ENCODE data around the gene SEC14L1.
A peak's percentile ranks its signal among the peaks of the same experiment; 100 is the strongest.
"Not testable (repeated sequence)": the region's sequence is repeated elsewhere in the genome, so short reads cannot be mapped to it uniquely, and the experiment has no call there.

The SEC14L1 gene

DNA sequence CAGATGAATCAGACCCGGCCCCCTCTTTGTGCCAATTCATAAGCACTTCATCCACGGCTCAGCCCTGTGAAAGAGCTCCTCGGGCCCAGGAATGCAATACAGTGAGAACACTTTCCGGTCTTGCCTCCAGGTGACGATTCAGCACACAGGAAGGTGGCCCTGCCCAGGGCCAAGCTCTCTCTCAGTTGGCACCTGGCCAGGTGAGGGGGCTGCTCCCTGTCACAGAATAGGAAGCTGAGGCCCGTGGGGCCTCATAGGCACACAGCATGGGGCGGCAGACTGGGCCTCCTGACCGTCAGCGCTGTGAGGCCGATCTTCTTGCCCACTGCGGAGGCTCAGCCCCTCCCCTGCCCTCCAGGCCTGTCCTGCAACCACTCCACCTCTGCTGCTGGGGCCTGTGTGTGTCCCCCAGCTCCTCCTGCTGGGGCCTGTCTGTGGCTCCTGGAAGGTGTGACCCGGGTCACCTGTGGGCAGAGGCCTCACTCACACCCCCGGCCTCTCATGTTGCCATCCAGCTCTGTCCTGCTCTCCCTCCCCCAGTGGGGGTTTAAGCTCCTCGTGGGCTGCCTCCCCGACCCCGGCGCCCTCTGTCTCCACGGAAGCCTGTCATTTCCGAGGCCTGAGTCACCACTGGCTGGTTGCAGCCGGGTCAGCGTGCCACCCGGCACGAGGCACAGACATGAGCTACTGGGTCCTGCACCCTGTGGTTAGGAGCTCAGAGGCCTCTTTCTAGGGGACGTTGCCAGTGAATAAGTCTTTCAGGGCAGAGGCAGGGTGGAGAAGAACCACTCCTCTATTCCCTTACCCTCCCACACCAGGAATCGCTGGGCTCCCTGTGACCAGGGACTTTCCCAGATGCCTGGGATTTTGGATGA is 114.4 kb downstream of the SEC14L1 start:
- in situ Hi-C loops (cut with HindIII; ENCODE audit: low pct_ligation_motif_present, low sequenced_read_pairs), result no loop called here
- Histone ChIP-seq H3K4me3 (ENCODE audit: low read depth, low read length) (no peak overlapping the region), H3K27ac (peak overlapping the region; percentile 21), H3K27me3 (replicated peaks) (no peaks in the 10 kb centered on the region), H3K36me3 (replicated peaks) (no peaks in the 10 kb centered on the region)
- peak; percentile 77 for DNase-seq
- TF ChIP-seq, protein P1, sequence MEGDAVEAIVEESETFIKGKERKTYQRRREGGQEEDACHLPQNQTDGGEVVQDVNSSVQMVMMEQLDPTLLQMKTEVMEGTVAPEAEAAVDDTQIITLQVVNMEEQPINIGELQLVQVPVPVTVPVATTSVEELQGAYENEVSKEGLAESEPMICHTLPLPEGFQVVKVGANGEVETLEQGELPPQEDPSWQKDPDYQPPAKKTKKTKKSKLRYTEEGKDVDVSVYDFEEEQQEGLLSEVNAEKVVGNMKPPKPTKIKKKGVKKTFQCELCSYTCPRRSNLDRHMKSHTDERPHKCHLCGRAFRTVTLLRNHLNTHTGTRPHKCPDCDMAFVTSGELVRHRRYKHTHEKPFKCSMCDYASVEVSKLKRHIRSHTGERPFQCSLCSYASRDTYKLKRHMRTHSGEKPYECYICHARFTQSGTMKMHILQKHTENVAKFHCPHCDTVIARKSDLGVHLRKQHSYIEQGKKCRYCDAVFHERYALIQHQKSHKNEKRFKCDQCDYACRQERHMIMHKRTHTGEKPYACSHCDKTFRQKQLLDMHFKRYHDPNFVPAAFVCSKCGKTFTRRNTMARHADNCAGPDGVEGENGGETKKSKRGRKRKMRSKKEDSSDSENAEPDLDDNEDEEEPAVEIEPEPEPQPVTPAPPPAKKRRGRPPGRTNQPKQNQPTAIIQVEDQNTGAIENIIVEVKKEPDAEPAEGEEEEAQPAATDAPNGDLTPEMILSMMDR (IDR thresholded peaks at IDR 0.05; ENCODE audit: low read depth, low read length, missing control alignments), result peak; percentile 13

DNA sequence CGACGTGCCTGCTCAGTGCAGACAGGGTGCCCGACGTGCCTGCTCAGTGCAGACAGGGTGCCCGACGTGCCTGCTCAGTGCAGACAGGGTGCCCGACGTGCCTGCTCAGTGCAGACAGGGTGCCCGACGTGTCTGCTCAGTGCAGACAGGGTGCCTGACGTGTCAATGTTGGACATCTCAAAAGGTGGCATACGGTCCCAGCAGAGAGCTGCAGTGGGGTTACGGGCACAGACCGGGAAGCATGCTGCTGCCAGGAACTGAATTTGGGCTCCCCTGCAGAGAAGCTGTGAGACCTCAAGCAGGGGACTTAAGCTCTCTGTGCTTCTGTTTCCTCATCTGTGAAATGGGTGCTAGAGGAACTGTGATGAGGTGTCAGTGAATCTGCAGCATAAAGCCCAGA is 115.2 kb downstream of the SEC14L1 start:
- H3K4me3 ChIP-seq (ENCODE audit: low read depth, low read length); in situ Hi-C loops (cut with HindIII; ENCODE audit: low pct_ligation_motif_present, low sequenced_read_pairs); DNase-seq; H3K27ac ChIP-seq; H3K27me3 ChIP-seq (replicated peaks); H3K36me3 ChIP-seq (replicated peaks): not testable (repeated sequence)

GRCh38 chr17:77256710-77257109 is 115.9 kb downstream of the SEC14L1 start:
- TF ChIP-seq, protein P1 (IDR thresholded peaks at IDR 0.05; ENCODE audit: low read depth, low read length, missing control alignments), result no peak
- Histone ChIP-seq H3K4me3 (ENCODE audit: low read depth, low read length) (no peak overlapping the region), H3K27me3 (replicated peaks) (no peaks in the 10 kb centered on the region), H3K27ac (no peak overlapping the region), H3K36me3 (replicated peaks) (no peaks in the 10 kb centered on the region)
- DNase-seq, result no peak
- in situ Hi-C loops (cut with HindIII; ENCODE audit: low pct_ligation_motif_present, low sequenced_read_pairs), result no loop called here

DNA sequence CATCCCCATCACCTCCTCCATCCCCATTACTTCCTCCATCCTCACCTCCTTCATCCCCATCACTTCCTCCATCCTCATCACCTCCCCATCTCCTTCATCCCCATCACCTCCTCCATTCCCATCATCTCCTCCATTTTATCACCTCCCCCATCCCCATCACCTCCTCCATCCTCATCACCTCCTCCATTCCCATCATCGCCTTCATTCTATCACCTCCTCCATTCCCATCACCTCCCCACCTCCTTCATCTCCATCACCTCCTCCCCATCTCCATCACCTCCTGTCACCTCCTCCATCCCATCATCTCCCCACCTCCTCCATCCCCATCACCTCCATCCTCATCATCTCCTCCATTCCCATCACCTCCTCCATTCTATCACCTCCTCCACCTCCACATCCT is 116.4 kb downstream of the SEC14L1 start:
- no peak overlapping the region for H3K4me3 ChIP-seq (ENCODE audit: low read depth, low read length)
- in situ Hi-C loops (cut with HindIII; ENCODE audit: low pct_ligation_motif_present, low sequenced_read_pairs), result no loop called here
- H3K27ac ChIP-seq, result no peak overlapping the region
- TF ChIP-seq, protein P1 (IDR thresholded peaks at IDR 0.05; ENCODE audit: low read depth, low read length, missing control alignments), result no peak
- DNase-seq, result no peak
- no peaks in the 10 kb centered on the region for H3K27me3 ChIP-seq (replicated peaks)
- no peaks in the 10 kb centered on the region for H3K36me3 ChIP-seq (replicated peaks)

GRCh38 chr17:77257596-77258458 is 117.1 kb downstream of the SEC14L1 start:
- in situ Hi-C loops (cut with HindIII; ENCODE audit: low pct_ligation_motif_present, low sequenced_read_pairs), result no loop called here
- DNase-seq, result no peak
- Histone ChIP-seq H3K27me3 (replicated peaks) (no peaks in the 10 kb centered on the region), H3K4me3 (ENCODE audit: low read depth, low read length) (no peak overlapping the region), H3K36me3 (replicated peaks) (no peaks in the 10 kb centered on the region), H3K27ac (no peak overlapping the region)
- TF ChIP-seq, protein P1 (IDR thresholded peaks at IDR 0.05; ENCODE audit: low read depth, low read length, missing control alignments), result no peak

GRCh38 chr17:77258638-77259037 is 117.9 kb downstream of the SEC14L1 start:
- DNase-seq, result no peak
- in situ Hi-C loops (cut with HindIII; ENCODE audit: low pct_ligation_motif_present, low sequenced_read_pairs), result no loop called here
- TF ChIP-seq, protein P1 (IDR thresholded peaks at IDR 0.05; ENCODE audit: low read depth, low read length, missing control alignments), result no peak
- H3K27ac ChIP-seq, result no peak overlapping the region
- H3K4me3 ChIP-seq (ENCODE audit: low read depth, low read length), result no peak overlapping the region
- H3K27me3 ChIP-seq (replicated peaks), result no peaks in the 10 kb centered on the region
- H3K36me3 ChIP-seq (replicated peaks), result no peaks in the 10 kb centered on the region

Data from brain microvascular endothelial cell (primary cell).